Endothelial cell of umbilical vein (primary cell): ENCODE measurements around the gene MAP2K4. TPM values are rescaled to one million over a fixed set of nuclear protein-coding genes. Genes with fewer than 3 reads are reported as not detected.

ENCODE experiments used
- BruUV-seq: library from RNA; stranded (reverse); fragments of 400-500 nt; replicated peaks from 2 replicates; lab custom pipeline; 2021; lab: Mats Ljungman, UMichigan
- CTCF ChIA-PET: fragments of 300-600, 350-600 bp; sonication (Branson Sonifier 250); formaldehyde crosslinking; loops from one replicate; lab custom pipeline; 2021; ENCODE audit warnings: antibody characterized with exemption, inconsistent platforms; lab: Charles Lee
- POLR2A ChIA-PET: fragments of 300-600, 350-600 bp; sonication (Branson Sonifier 250); formaldehyde crosslinking; loops from one replicate; lab custom pipeline; 2021; ENCODE audit warnings: antibody characterized with exemption, inconsistent platforms; lab: Charles Lee
- DNase-seq: peaks from one replicate; pipeline ENCODE4 v3.0.0-alpha.2; 2011; ENCODE audit warnings: low read depth, low spot score
- FAIRE-seq: peaks from 2 replicates; lab custom pipeline; 2011; peaks lifted over from hg19 to GRCh38; lab: Jason Lieb, UNC
- H2AFZ ChIP-seq: 2 replicates; pipeline ENCODE4 v1.6.0; 2012; ENCODE audit warnings: low read depth, low read length, control low read depth, inconsistent platforms
- H3K27ac ChIP-seq: 2 replicates; pipeline ENCODE4 v1.5.1; 2011; ENCODE audit warnings: low read depth, mild to moderate bottlenecking, control low read depth, low read length, moderate library complexity; ENCODE audit not compliant: insufficient read depth
- H3K27me3 ChIP-seq, 2 experiments: 2 replicates each; pipeline versions ENCODE4 v1.6.0 to v1.6.1; 2011; ENCODE audit warnings: low read length in 2 of 2, mixed read lengths in 1 of 2; ENCODE audit not compliant: control insufficient read depth in 2 of 2, insufficient read depth in 2 of 2
- H3K36me3 ChIP-seq, 2 experiments: 2 replicates in 1 of 2; 3 replicates in 1 of 2; pipeline ENCODE4 v1.5.1; 2011; ENCODE audit warnings: low read length in 2 of 2, mild to moderate bottlenecking in 1 of 2, moderate library complexity in 1 of 2; ENCODE audit not compliant: control insufficient read depth in 2 of 2, insufficient read depth in 2 of 2; ENCODE audit errors: extremely low read depth in 1 of 2
- H3K4me1 ChIP-seq: 3 replicates; pipeline ENCODE4 v1.5.1; 2011; ENCODE audit warnings: mild to moderate bottlenecking, low read length; ENCODE audit not compliant: control insufficient read depth, insufficient read depth; ENCODE audit errors: extremely low read depth
- H3K4me2 ChIP-seq: 2 replicates; pipeline ENCODE4 v1.6.1; 2011; ENCODE audit warnings: low read length, control low read depth, mixed read lengths; ENCODE audit not compliant: insufficient read depth
- H3K4me3 ChIP-seq, 3 experiments: fragments of 200-600 bp in 1 of 3; sonication (generic), shearing (Covaris generic) in 1 of 3; replicated peaks in 1 of 3; 2 replicates each; pipeline ENCODE4 v1.5.1; 2011 to 2016; ENCODE audit warnings: control low read depth in 3 of 3, low read length in 3 of 3, mild to moderate bottlenecking in 2 of 3, inconsistent platforms in 1 of 3, low read depth in 1 of 3, moderate library complexity in 1 of 3; ENCODE audit not compliant: insufficient read depth in 1 of 3
- H3K79me2 ChIP-seq: 2 replicates; pipeline ENCODE4 v1.6.0; 2012; ENCODE audit warnings: low read length, inconsistent platforms; ENCODE audit not compliant: control insufficient read depth, insufficient read depth
- H3K9ac ChIP-seq: replicated peaks from 2 replicates; pipeline ENCODE3; 2011; ENCODE audit warnings: low read length, control low read depth; ENCODE audit not compliant: insufficient read depth; ENCODE audit errors: extremely low read depth
- H3K9me1 ChIP-seq: replicated peaks from 3 replicates; pipeline ENCODE4 v1.6.0; 2011; ENCODE audit warnings: mild to moderate bottlenecking, low read length; ENCODE audit not compliant: control insufficient read depth, insufficient read depth; ENCODE audit errors: extremely low read depth
- H3K9me3 ChIP-seq: replicated peaks from 2 replicates; pipeline ENCODE4 v1.5.1; 2012; ENCODE audit warnings: low read length, inconsistent platforms; ENCODE audit not compliant: control insufficient read depth, insufficient read depth
- H4K20me1 ChIP-seq: replicated peaks from 2 replicates; pipeline ENCODE3; 2011; ENCODE audit warnings: mild to moderate bottlenecking, low read length; ENCODE audit not compliant: control insufficient read depth, insufficient read depth; ENCODE audit errors: extremely low read depth
- EZH2 ChIP-seq: IDR thresholded peaks from 2 replicates; pipeline ENCODE4 v1.6.1; 2012; ENCODE audit warnings: borderline replicate concordance, low read depth, mild to moderate bottlenecking, moderate library complexity, low read length, inconsistent platforms; ENCODE audit not compliant: severe bottlenecking
- FOS ChIP-seq: IDR thresholded peaks from 2 replicates; pipeline ENCODE4 v1.6.1; 2011; ENCODE audit warnings: mild to moderate bottlenecking, low read length, moderate library complexity, borderline replicate concordance; ENCODE audit not compliant: insufficient read depth
- GATA2 ChIP-seq: IDR thresholded peaks from 2 replicates; pipeline ENCODE4 v1.7.0; 2011; ENCODE audit warnings: low read depth, mild to moderate bottlenecking, moderate library complexity, mixed read lengths, low read length; ENCODE audit not compliant: insufficient read length, insufficient read depth
- JUN ChIP-seq: IDR thresholded peaks from 2 replicates; pipeline ENCODE4 v1.6.1; 2011; ENCODE audit warnings: borderline replicate concordance, low read depth; ENCODE audit not compliant: insufficient read length, insufficient read depth
- MAX ChIP-seq: IDR thresholded peaks from 2 replicates; pipeline ENCODE4 v1.6.1; 2011; ENCODE audit not compliant: insufficient read depth, insufficient read length
- MYC ChIP-seq: IDR thresholded peaks from one replicate; pipeline ENCODE4 v1.6.1; 2011; ENCODE audit warnings: mild to moderate bottlenecking, low read depth, low read length
- POLR2A ChIP-seq: IDR thresholded peaks from 2 replicates; pipeline ENCODE4 v1.6.1; 2012; ENCODE audit warnings: low read depth, mild to moderate bottlenecking, control low read depth, low read length
- POLR2AphosphoS5 ChIP-seq: IDR thresholded peaks from 2 replicates; pipeline ENCODE4 v1.6.1; 2012; ENCODE audit warnings: low read depth, mild to moderate bottlenecking, control low read depth, low read length, moderate library complexity; ENCODE audit not compliant: insufficient read depth
- dilution Hi-C: fragments of 300-500 bp; cut with MboI; formaldehyde crosslinking; loops from one replicate; pipeline ENCODE4 v1.15.0; 2019; ENCODE audit warnings: low sequenced_read_pairs; ENCODE audit not compliant: extremely low pct_ligation_motif_present
- intact Hi-C: fragments of 100-400 bp; cut with micrococcal nuclease; formaldehyde crosslinking; loops from one replicate; pipeline ENCODE4 v1.10.0; 2022
- polyA plus RNA-seq, 4 experiments: library from polyadenylated mRNA; depleted of rRNA in 3 of 4; stranded (reverse) in 3 of 4; unstranded in 1 of 4; fragments of >200 nt; gene quantifications; 2 replicates each; pipeline versions ENCODE4 v1.2.1 to v1.2.3, GENCODE V29; 2011 to 2012; ENCODE audit warnings: missing spikeins in 1 of 4
- total RNA-seq: library from RNA; stranded (reverse); gene quantifications from 2 replicates; pipeline ENCODE4 v1.2.3, GENCODE V29; 2021
- TF ChIP-seq, protein P1 (sequence below), 2 donors: IDR thresholded peaks; 1 replicate in 1 of 2; 2 replicates in 1 of 2; pipeline ENCODE4 v1.5.1; 2011; ENCODE audit warnings: low read length in 2 of 2, mild to moderate bottlenecking in 2 of 2, moderate library complexity in 2 of 2, control low read depth in 1 of 2, inconsistent platforms in 1 of 2, low read depth in 1 of 2; ENCODE audit not compliant: insufficient read depth in 1 of 2; ENCODE audit errors: extremely low read depth in 1 of 2

Gene MAP2K4
- total and polyA plus RNA-seq, 2 donors (not counting 3 experiments of a cell fraction or from before 2014, with no cell fraction given): 8.6 to 17.5 TPM

GRCh38 chr17:11997972-11998233 is 22.8 kb upstream of the MAP2K4 start:
- intact Hi-C loops (loop anchor here (1.0 to 2.0 kb wide), 2 partner anchors 22 to 1021 kb away; partner anchors contain the start of genes ELAC2 and MAP2K4), dilution Hi-C loops (no loop called here)
- no peaks in the 10 kb centered on the region for H3K9me3 ChIP-seq
- peak; percentile 42 for FAIRE-seq
- H4K20me1 ChIP-seq: no peaks in the 10 kb centered on the region
- peak overlapping the region; percentile 90 for H2AFZ ChIP-seq
- BruUV-seq: no TSS peak
- H3K9me1 ChIP-seq: no peaks in the 10 kb centered on the region
- DNase-seq: no peak
- H3K4me2 ChIP-seq: peak overlapping the region; percentile 85
- peaks cover 0 to 2% of the 10 kb centered on the region in 2 experiments for H3K27me3 ChIP-seq
- no peak overlapping the region for H3K27ac ChIP-seq
- POLR2A ChIA-PET: interaction anchor here (0.7 to 3.3 kb wide), 3 partner anchors 9 to 25 kb away, joined by 3 to 44 read pairs (median 8); partner anchors contain the start of gene MAP2K4
- H3K9ac ChIP-seq: peak overlapping the region; percentile 74
- TF ChIP-seq POLR2A (no peak), MAX (no peak), POLR2AphosphoS5 (no peak), EZH2 (no peak), FOS (no peak), GATA2 (no peak), JUN (no peak), MYC (no peak)
- TF ChIP-seq, protein P1, sequence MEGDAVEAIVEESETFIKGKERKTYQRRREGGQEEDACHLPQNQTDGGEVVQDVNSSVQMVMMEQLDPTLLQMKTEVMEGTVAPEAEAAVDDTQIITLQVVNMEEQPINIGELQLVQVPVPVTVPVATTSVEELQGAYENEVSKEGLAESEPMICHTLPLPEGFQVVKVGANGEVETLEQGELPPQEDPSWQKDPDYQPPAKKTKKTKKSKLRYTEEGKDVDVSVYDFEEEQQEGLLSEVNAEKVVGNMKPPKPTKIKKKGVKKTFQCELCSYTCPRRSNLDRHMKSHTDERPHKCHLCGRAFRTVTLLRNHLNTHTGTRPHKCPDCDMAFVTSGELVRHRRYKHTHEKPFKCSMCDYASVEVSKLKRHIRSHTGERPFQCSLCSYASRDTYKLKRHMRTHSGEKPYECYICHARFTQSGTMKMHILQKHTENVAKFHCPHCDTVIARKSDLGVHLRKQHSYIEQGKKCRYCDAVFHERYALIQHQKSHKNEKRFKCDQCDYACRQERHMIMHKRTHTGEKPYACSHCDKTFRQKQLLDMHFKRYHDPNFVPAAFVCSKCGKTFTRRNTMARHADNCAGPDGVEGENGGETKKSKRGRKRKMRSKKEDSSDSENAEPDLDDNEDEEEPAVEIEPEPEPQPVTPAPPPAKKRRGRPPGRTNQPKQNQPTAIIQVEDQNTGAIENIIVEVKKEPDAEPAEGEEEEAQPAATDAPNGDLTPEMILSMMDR (IDR thresholded peaks at IDR 0.05; ENCODE audit: extremely low read depth in 1 of 2, insufficient read depth in 1 of 2, low read depth in 1 of 2, low read length in 2 of 2): no peak
- H3K36me3 ChIP-seq: no peaks in the 10 kb centered on the region
- H3K4me1 ChIP-seq: peaks cover 3% of the 10 kb centered on the region
- no peaks in the 10 kb centered on the region for H3K79me2 ChIP-seq
- peak overlapping the region; percentile 39 to 91 (median 64) for H3K4me3 ChIP-seq
- CTCF ChIA-PET: interaction anchor here (1.0 to 2.7 kb wide), 8 partner anchors 9 to 1268 kb away, joined by 3 to 22 read pairs (median 8); partner anchors contain the start of genes MAP2K4 and TMEM220
